ENCODE data around the gene SLC12A3.

Gene SLC12A3

GRCh38 chr16:56943761-56944375 lies 78.9 kb downstream of the SLC12A3 start:
- no peak for DNase-seq (ENCODE audit: low spot score)

- DNase-seq (ENCODE audit: low spot score): no peak
These were observed 80.2 kb downstream of the SLC12A3 start for GRCh38 chr16:56944954-56945839.

- DNase-seq (ENCODE audit: low spot score): no peak
These were observed 81.0 kb downstream of the SLC12A3 start for GRCh38 chr16:56945847-56946527.

DNA sequence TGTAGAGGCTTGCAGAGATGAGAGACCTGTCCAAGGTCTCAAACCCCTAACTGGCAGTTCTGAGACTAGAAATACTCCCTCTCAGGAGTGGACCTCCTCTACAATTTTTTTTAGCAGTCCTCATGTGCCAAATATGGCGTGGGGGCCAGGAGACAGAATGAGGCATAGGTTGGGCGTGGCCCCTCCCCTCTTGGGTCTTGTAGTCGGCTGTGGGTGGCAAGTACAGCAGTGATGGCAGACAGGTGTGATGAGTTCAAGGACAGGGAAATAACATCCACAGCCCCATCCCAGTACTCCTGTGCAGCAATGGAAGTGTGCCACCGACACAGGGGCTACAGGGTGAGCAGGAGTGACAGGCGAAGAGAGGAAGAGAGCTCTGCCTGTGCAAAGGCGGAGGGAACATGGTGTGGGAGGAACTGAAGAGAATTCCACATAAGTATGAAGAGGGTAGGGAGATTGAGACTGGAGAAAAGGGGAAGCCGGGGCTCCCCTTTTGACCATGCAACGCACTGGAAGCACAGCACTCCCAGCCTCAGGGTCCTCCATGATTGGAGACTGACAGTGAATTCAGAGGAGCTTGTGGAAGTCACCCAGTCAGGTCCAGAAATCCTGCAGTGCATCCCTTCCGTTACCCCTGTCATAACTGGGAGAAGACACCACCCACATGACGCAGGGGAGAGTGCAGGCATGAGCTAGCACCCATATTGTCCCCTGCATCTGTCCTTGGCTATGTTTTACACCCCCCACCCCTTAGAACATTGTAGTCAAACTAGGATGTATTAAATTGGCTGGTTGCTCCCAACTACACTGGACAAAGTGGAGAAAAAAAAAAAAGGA lies 82.0 kb downstream of the SLC12A3 start:
- DNase-seq (ENCODE audit: low spot score): no peak

GRCh38 chr16:56947604-56947995 lies 82.6 kb downstream of the SLC12A3 start:
- no peak for DNase-seq (ENCODE audit: low spot score)

- DNase-seq (ENCODE audit: low spot score): no peak
These were observed 83.2 kb downstream of the SLC12A3 start for GRCh38 chr16:56948234-56948633.

- no peak for DNase-seq (ENCODE audit: low spot score)
These were observed 85.0 kb downstream of the SLC12A3 start for GRCh38 chr16:56950051-56950450.

- DNase-seq (ENCODE audit: low spot score): no peak
These were observed 85.4 kb downstream of the SLC12A3 start for GRCh38 chr16:56950455-56950854.

DNA sequence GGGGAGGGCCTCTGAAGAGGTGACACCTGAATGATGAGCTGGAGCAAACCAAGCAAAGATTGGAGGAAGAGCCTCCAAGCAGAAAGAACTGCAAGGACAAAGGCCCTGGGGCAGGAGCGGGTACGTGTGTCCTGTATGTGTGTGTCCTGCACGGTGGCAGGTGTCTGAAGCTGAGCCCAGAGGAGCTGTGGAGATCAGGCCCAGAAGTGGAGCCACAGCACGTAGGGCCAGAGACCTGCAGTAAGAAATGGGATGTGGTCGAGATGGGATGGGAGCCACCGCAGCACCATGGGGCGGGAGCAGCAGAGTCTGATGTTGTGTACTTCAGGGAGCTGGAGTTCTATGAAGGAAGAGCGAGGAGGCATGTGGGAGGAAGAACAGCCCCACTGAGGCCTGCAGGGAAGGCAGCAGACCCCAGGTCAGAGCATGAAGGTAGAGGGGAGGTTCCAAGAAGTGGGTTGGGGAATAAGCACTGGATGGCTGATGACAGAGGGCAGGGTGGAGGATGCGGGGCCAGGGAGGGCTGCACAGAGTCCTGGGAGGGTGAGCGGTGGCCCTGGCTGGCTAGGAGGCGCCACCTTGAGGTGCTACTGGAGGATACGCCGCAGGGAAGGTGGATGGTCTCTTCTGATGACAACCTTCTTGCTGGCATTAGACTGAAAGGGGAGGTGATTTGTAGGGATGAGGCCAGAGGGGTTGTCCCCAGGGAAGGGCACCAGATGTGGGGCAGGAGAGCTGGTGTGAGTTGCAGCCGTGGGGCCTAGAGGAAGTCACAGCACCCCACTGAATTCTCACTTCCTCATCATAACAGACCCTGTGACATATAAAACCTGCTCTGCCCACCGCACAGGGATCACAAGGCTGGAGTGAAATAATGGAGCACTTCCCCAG lies 86.1 kb downstream of the SLC12A3 start:
- peak; percentile 67 for DNase-seq (ENCODE audit: low spot score)

GRCh38 chr16:56953006-56953405 lies 88.0 kb downstream of the SLC12A3 start:
- no peak for DNase-seq (ENCODE audit: low spot score)

DNA sequence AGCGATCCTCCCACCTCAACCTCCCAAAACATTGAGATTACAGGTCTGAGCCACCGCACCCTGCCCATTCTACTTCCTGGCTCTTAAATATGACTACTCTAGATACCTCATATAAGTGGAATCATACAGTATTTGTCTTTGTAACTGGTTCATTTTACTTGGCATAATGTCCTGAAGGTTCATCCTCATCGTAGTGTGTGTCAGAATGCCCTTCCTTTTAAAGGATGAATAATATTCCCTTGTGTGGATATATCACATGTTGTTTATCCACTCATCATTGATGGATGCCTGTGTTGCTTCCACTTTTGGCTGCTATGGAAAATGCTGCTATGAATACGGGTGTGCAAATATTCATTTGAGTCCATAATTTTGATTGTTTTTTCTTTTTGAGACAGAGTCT lies 91.1 kb downstream of the SLC12A3 start:
- DNase-seq (ENCODE audit: low spot score): no peak

DNA sequence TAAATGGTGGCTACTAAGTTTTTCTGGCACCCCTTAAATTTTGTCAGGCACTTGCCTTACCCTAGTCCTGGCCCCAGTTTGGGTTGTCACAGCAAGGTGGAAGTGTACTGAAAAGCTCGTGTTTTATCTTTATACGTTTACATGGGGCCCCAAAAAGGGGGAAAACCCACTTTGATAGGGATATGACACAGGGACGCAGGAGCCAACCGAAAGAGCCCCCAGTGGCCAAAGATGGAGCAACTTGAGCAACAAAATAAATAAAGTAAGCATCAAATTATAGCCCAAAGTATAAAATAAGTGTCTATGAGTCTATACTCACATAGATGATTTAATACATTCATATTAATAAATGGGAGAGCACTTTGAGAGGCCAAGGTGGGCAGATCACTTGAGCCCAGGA lies 91.7 kb downstream of the SLC12A3 start:
- DNase-seq (ENCODE audit: low spot score): no peak

- DNase-seq (ENCODE audit: low spot score): no peak
These were observed 95.8 kb downstream of the SLC12A3 start for GRCh38 chr16:56960681-56961281.

GRCh38 chr16:56961386-56961785 lies 96.4 kb downstream of the SLC12A3 start:
- DNase-seq (ENCODE audit: low spot score): peak; percentile 63

GRCh38 chr16:56961851-56962281 lies 96.9 kb downstream of the SLC12A3 start, which contains the start of gene CETP:
Gene CETP, plus strand, starts transcription at chr16:56961950. Its CDS starts 30 bp downstream, at chr16:56961980.
- no peak for DNase-seq (ENCODE audit: low spot score)

GRCh38 chr16:56964243-56965148 lies 99.5 kb downstream of the SLC12A3 start:
- peak; percentile 76 for DNase-seq (ENCODE audit: low spot score)
